Measurements from ENCODE around the gene RWDD4. TPM values are rescaled to one million over a fixed set of nuclear protein-coding genes. Genes with fewer than 3 reads are reported as not detected.

RWDD4 gene
- total and polyA plus RNA-seq, 2 of the 4 experiments (the other 2 are of a cell fraction): 8.5 to 8.8 TPM

- Histone ChIP-seq H4K20me1 (ENCODE audit: insufficient read depth, low read length) (no peaks in the 10 kb centered on the region), H3K14ac (replicated peaks; ENCODE audit: low read depth, low read length) (no peak overlapping the region), H2AFZ (replicated peaks; ENCODE audit: low read length, poor library complexity) (no peak overlapping the region), H3K4me1 (ENCODE audit: control insufficient read depth, insufficient read depth, low read length) (peaks cover 20% of the 10 kb centered on the region), H3K4ac (ENCODE audit: low read depth, low read length) (no peak overlapping the region; the same call in 1 of the 2 replicates), H3K27me3 (ENCODE audit: control insufficient read depth, insufficient read depth, low read length) (no peaks in the 10 kb centered on the region), H2BK120ac (ENCODE audit: low read depth, low read length) (peak overlapping the region; percentile 22), H3K18ac (ENCODE audit: low read depth, low read length) (peak overlapping the region; percentile 53), H2AK5ac (ENCODE audit: low read depth, low read length) (no peak overlapping the region), H2BK5ac (ENCODE audit: low read depth, low read length, poor library complexity, severe bottlenecking) (peak overlapping the region; percentile 59), H3K4me3 (ENCODE audit: insufficient read depth, low read depth, low read length) (no peak overlapping the region), H3K9ac (ENCODE audit: low read depth, low read length) (peak overlapping the region; percentile 2), H3K56ac (ENCODE audit: extremely low read depth, insufficient read depth, low read length) (no peak overlapping the region), H2BK20ac (ENCODE audit: low read depth, low read length) (no peak overlapping the region), H4K5ac (ENCODE audit: low read depth, low read length) (0 out of 2 replicates have a peak overlapping the region, but pooled peaks have one; percentile 4), H3K36me3 (ENCODE audit: control insufficient read depth, insufficient read depth, low read length) (no peaks in the 10 kb centered on the region), H3K79me1 (ENCODE audit: low read depth in 1 of 2, low read length in 2 of 2) (no peaks in the 10 kb centered on the region), H4K8ac (ENCODE audit: low read depth in 2 of 2, low read length in 2 of 2) (peak overlapping the region; percentile 45 to 70; a peak in 2 of 4 replicates), H4K91ac (ENCODE audit: insufficient read depth, low read depth, low read length) (no peak overlapping the region; the same call in 1 of the 2 replicates), H2AK9ac (replicated peaks; ENCODE audit: low read depth, low read length, poor library complexity) (no peak overlapping the region), H3K27ac (ENCODE audit: insufficient read depth, low read length) (peak overlapping the region; percentile 70; the same call in 1 of the 2 replicates), H2BK15ac (ENCODE audit: low read depth, low read length) (no peak overlapping the region; the same call in 2 of the 3 replicates), H3K9me1 (ENCODE audit: insufficient read depth, low read length) (no peaks in the 10 kb centered on the region; the same call in none of the 2 replicates), H3K4me2 (ENCODE audit: low read depth, low read length) (peak overlapping the region; percentile 54), H3K23ac (ENCODE audit: low read depth, low read length) (no peak overlapping the region), H3K9me3 (ENCODE audit: control insufficient read depth, insufficient read depth, low read length) (no peaks in the 10 kb centered on the region)
- intact Hi-C loops (cut with micrococcal nuclease) (loop anchor here (5.0 kb wide), 1 partner anchor 130 kb away; the partner anchor contains the start of gene ING2), in situ Hi-C loops (cut with MboI; ENCODE audit: low sequenced_read_pairs) (no loop called here), dilution Hi-C loops (cut with HindIII; ENCODE audit: low sequenced_read_pairs, unreplicated experiment) (no loop called here)
- BruUV-seq (replicated peaks): no TSS peak
- ATAC-seq (ENCODE audit: low read depth) (0 out of 2 replicates have a peak, but pooled peaks have one; percentile 16), DNase-seq (peak; percentile 53)
- ChIA-PET POLR2A (ENCODE audit: unreplicated experiment) (no interaction called here), CTCF (interaction anchor here (0.5 kb wide), 1 partner anchor 187 kb away, joined by 3 read pairs; no protein-coding TSS in a partner anchor)
- WGBS, 2 experiments (ENCODE audit: extremely low coverage in 2 of 2, insufficient read length in 1 of 2): no CpG with 5 or more reads among the region's 5 CpGs
- TF ChIP-seq RAD21 (IDR thresholded peaks at IDR 0.05; ENCODE audit: low read length) (no peak), RCOR1 (IDR thresholded peaks at IDR 0.05; ENCODE audit: insufficient replicate concordance, low read length) (no peak), RFX5 (IDR thresholded peaks at IDR 0.05; ENCODE audit: low read depth, low read length) (no peak), BHLHE40 (IDR thresholded peaks at IDR 0.05; ENCODE audit: low read depth, low read length) (no peak), ELK1 (IDR thresholded peaks at IDR 0.05; ENCODE audit: borderline replicate concordance, low read depth, low read length) (no peak), POLR2A (IDR thresholded peaks at IDR 0.05; ENCODE audit: low read depth, low read length) (no peak), NFE2L2 (IDR thresholded peaks at IDR 0.05; ENCODE audit: low read depth, low read length) (no peak), FOS (IDR thresholded peaks at IDR 0.05; ENCODE audit: low read depth, low read length) (no peak), CTCF (conservative IDR thresholded peaks at IDR 0.05; ENCODE audit: low read depth, low read length) (no peak), SMC3 (IDR thresholded peaks at IDR 0.05; ENCODE audit: low read depth, low read length) (no peak), CEBPB (IDR thresholded peaks at IDR 0.05; ENCODE audit: low read depth, low read length) (no peak), MAFK (IDR thresholded peaks at IDR 0.05; ENCODE audit: low read depth, low read length) (no peak), CHD1 (IDR thresholded peaks at IDR 0.05; ENCODE audit: low read depth, low read length) (no peak)
Observed at GRCh38 chr4:183636923-183637322, 22.1 kb downstream of the RWDD4 start.
